ELF-1 (cell line): ENCODE results near the gene SLC43A3.

Experiments used
- DNase-seq: peaks from one replicate; pipeline ENCODE4 v3.0.0-alpha.2; 2016; ENCODE audit warnings: low read depth, low spot score

SLC43A3 gene

GRCh38 chr11:57426929-57427726, at the start of gene SLC43A3:
Gene SLC43A3, minus strand, starts transcription at chr11:57427121. Its CDS starts 949 bp downstream, at chr11:57426172.
- peak; percentile 40 for DNase-seq

GRCh38 chr11:57476047-57476756, 49.3 kb upstream of the SLC43A3 start:
- peak; percentile 54 for DNase-seq

- no peak for DNase-seq
Observed at GRCh38 chr11:57475671-57476046, 48.7 kb upstream of the SLC43A3 start.

GRCh38 chr11:57475191-57475590, 48.3 kb upstream of the SLC43A3 start:
- DNase-seq = no peak

- no peak for DNase-seq
Observed at GRCh38 chr11:57474803-57475115, 47.8 kb upstream of the SLC43A3 start.

- DNase-seq = no peak
Observed at GRCh38 chr11:57474017-57474802, 47.3 kb upstream of the SLC43A3 start.

- no peak for DNase-seq
Observed at GRCh38 chr11:57473285-57473841, 46.4 kb upstream of the SLC43A3 start.

GRCh38 chr11:57471496-57471895, 44.6 kb upstream of the SLC43A3 start:
- DNase-seq = no peak

- no peak for DNase-seq
Observed at GRCh38 chr11:57469268-57469667, 42.3 kb upstream of the SLC43A3 start.

- no peak for DNase-seq
Observed at GRCh38 chr11:57468276-57468675, 41.4 kb upstream of the SLC43A3 start.

- no peak for DNase-seq
Observed at GRCh38 chr11:57467508-57468157, 40.7 kb upstream of the SLC43A3 start.

- DNase-seq = no peak
Observed at GRCh38 chr11:57466680-57467079, 39.8 kb upstream of the SLC43A3 start.

- DNase-seq = no peak
Observed at GRCh38 chr11:57464539-57465181, 37.7 kb upstream of the SLC43A3 start.

- peak; percentile 42 for DNase-seq
Observed at GRCh38 chr11:57463671-57464538, 37.0 kb upstream of the SLC43A3 start.

- no peak for DNase-seq
Observed at GRCh38 chr11:57462597-57462996, 35.7 kb upstream of the SLC43A3 start.

- no peak for DNase-seq
Observed at GRCh38 chr11:57461841-57462489, 35.0 kb upstream of the SLC43A3 start.

GRCh38 chr11:57460758-57461749, 34.1 kb upstream of the SLC43A3 start:
- DNase-seq = peak; percentile 43

- DNase-seq = peak; percentile 76
Observed at GRCh38 chr11:57460022-57460757, 33.3 kb upstream of the SLC43A3 start, which contains the start of gene RTN4RL2. Gene RTN4RL2, plus strand, starts transcription at chr11:57460528. Its CDS starts 338 bp downstream, at chr11:57460866.
